Mesenchymal stem cell (in vitro differentiated cells and primary cell): ENCODE data around the gene RFX1.

Experiments
- DNase-seq: peaks from one replicate; pipeline ENCODE4 v3.0.0-alpha.2; 2013
- H2AFZ ChIP-seq: one replicate; pipeline ENCODE4 v1.6.1; 2013; ENCODE audit warnings: low read depth, mild to moderate bottlenecking, control low read depth, inconsistent platforms, low read length, moderate library complexity
- H2AK5ac ChIP-seq: 2 replicates; pipeline ENCODE4 v1.6.1; 2013; ENCODE audit warnings: low read length, moderate library complexity, mild to moderate bottlenecking, inconsistent platforms; ENCODE audit not compliant: severe bottlenecking
- H2BK120ac ChIP-seq: one replicate; pipeline ENCODE4 v1.6.1; 2013; ENCODE audit warnings: low read depth, mild to moderate bottlenecking, inconsistent platforms, low read length, moderate library complexity
- H2BK12ac ChIP-seq, 2 experiments: one replicate each; pipeline ENCODE4 v1.6.1; 2013; ENCODE audit warnings: inconsistent platforms in 2 of 2, low read length in 2 of 2, mild to moderate bottlenecking in 2 of 2, moderate library complexity in 2 of 2, control low read depth in 1 of 2
- H2BK15ac ChIP-seq: one replicate; pipeline ENCODE4 v1.6.1; 2013; ENCODE audit warnings: mild to moderate bottlenecking, low read depth, inconsistent platforms; ENCODE audit not compliant: poor library complexity, severe bottlenecking
- H2BK5ac ChIP-seq: 2 replicates; pipeline ENCODE4 v1.6.1; 2013; ENCODE audit warnings: low read depth, mild to moderate bottlenecking, low read length, control low read depth, inconsistent platforms; ENCODE audit not compliant: poor library complexity, severe bottlenecking
- H3K14ac ChIP-seq, 2 experiments: one replicate each; pipeline ENCODE4 v1.6.1; 2013; ENCODE audit warnings: inconsistent platforms in 2 of 2, low read length in 2 of 2, control low read depth in 1 of 2, mild to moderate bottlenecking in 1 of 2, moderate library complexity in 1 of 2
- H3K18ac ChIP-seq, 2 experiments: one replicate each; pipeline ENCODE4 v1.6.1; 2013; ENCODE audit warnings: inconsistent platforms in 2 of 2, low read length in 2 of 2, control low read depth in 1 of 2, low read depth in 1 of 2, mild to moderate bottlenecking in 1 of 2
- H3K23ac ChIP-seq, 2 experiments: one replicate each; pipeline ENCODE4 v1.6.1; 2013; ENCODE audit warnings: inconsistent platforms in 2 of 2, low read length in 2 of 2, mild to moderate bottlenecking in 2 of 2, moderate library complexity in 2 of 2, control low read depth in 1 of 2
- H3K27ac ChIP-seq: 2 replicates; pipeline ENCODE4 v1.5.1; 2013; ENCODE audit warnings: mild to moderate bottlenecking, moderate library complexity, low read length, control low read depth, inconsistent platforms; ENCODE audit not compliant: poor library complexity, severe bottlenecking
- H3K27me3 ChIP-seq, 2 experiments: 2 replicates each; pipeline versions ENCODE4 v1.6.1 to v1.7.0; 2013; ENCODE audit warnings: low read length in 2 of 2, mild to moderate bottlenecking in 2 of 2, moderate library complexity in 2 of 2, control low read depth in 1 of 2, inconsistent platforms in 1 of 2; ENCODE audit not compliant: control insufficient read depth in 1 of 2, insufficient read depth in 1 of 2
- H3K36me3 ChIP-seq, 2 experiments: 2 replicates each; pipeline versions ENCODE4 v1.6.1 to v1.7.0; 2013; ENCODE audit warnings: low read length in 2 of 2, control low read depth in 1 of 2, inconsistent platforms in 1 of 2, low read depth in 1 of 2, mild to moderate bottlenecking in 1 of 2; ENCODE audit not compliant: insufficient read depth in 2 of 2, control insufficient read depth in 1 of 2
- H3K4ac ChIP-seq, 2 experiments: one replicate each; pipeline ENCODE4 v1.6.1; 2013; ENCODE audit warnings: inconsistent platforms in 2 of 2, low read length in 2 of 2, mild to moderate bottlenecking in 2 of 2, moderate library complexity in 2 of 2, control low read depth in 1 of 2, low read depth in 1 of 2
- H3K4me1 ChIP-seq: 2 replicates; pipeline ENCODE4 v1.6.1; 2013; ENCODE audit warnings: low read depth, low read length, control low read depth; ENCODE audit not compliant: control insufficient read depth, insufficient read depth
- H3K4me2 ChIP-seq: 2 replicates; pipeline ENCODE4 v1.6.1; 2013; ENCODE audit warnings: low read length, mild to moderate bottlenecking, inconsistent platforms; ENCODE audit not compliant: poor library complexity, severe bottlenecking
- H3K4me3 ChIP-seq, 2 experiments: 2 replicates each; pipeline versions ENCODE4 v1.5.1 to v1.7.0; 2013; ENCODE audit warnings: low read length in 2 of 2, mild to moderate bottlenecking in 2 of 2, control low read depth in 1 of 2, low read depth in 1 of 2; ENCODE audit not compliant: insufficient read depth in 1 of 2
- H3K79me1 ChIP-seq: replicated peaks from 2 replicates; pipeline ENCODE4 v1.6.1; 2013; ENCODE audit warnings: mild to moderate bottlenecking, control low read depth, low read length, inconsistent platforms; ENCODE audit not compliant: poor library complexity, severe bottlenecking
- H3K9ac ChIP-seq: 2 replicates; pipeline ENCODE4 v1.7.0; 2013; ENCODE audit warnings: mild to moderate bottlenecking, low read length, moderate library complexity
- H3K9me3 ChIP-seq: 2 replicates; pipeline ENCODE4 v1.7.0; 2013; ENCODE audit warnings: mild to moderate bottlenecking, low read length; ENCODE audit not compliant: control insufficient read depth
- H4K8ac ChIP-seq: one replicate; pipeline ENCODE4 v1.6.1; 2013; ENCODE audit warnings: inconsistent platforms, mild to moderate bottlenecking, low read length, moderate library complexity
- H4K91ac ChIP-seq: one replicate; pipeline ENCODE4 v1.6.1; 2013; ENCODE audit warnings: mild to moderate bottlenecking, low read length, inconsistent platforms
- WGBS: methylation state at CpG from one replicate; pipeline ENCODE4 v1.1.7; 2013; ENCODE audit warnings: mixed read lengths; 5-methylcytosine and 5-hydroxymethylcytosine counted together

The RFX1 gene

GRCh38 chr19:14004619-14005348 is 1.3 kb downstream of the RFX1 start:
- Histone ChIP-seq H3K4me1 (peaks cover 9% of the 10 kb centered on the region), H2BK120ac (no peak overlapping the region), H3K36me3 (peaks cover 0 to 12% of the 10 kb centered on the region in 2 experiments), H2AK5ac (peak overlapping the region; percentile 57), H3K4me2 (no peak overlapping the region), H3K79me1 (peaks cover 9% of the 10 kb centered on the region), H3K14ac (no peak overlapping the region), H4K91ac (no peak overlapping the region), H3K9me3 (no peaks in the 10 kb centered on the region), H2AFZ (no peak overlapping the region), H3K23ac (no peak overlapping the region), H3K27me3 (no peaks in the 10 kb centered on the region), H3K18ac (no peak overlapping the region), H3K27ac (peak overlapping the region; percentile 1), H2BK12ac (peak overlapping the region in 1 of 2 experiments; percentile 75), H3K4ac (no peak overlapping the region), H3K9ac (peak overlapping the region; percentile 92), H3K4me3 (peak overlapping the region in 1 of 2 experiments; percentile 63), H2BK5ac (no peak overlapping the region), H4K8ac (peak overlapping the region; percentile 16), H2BK15ac (no peak overlapping the region)
- no peak for DNase-seq
- 80% methylated on average over 13 of the region's 14 CpGs for whole genome bisulfite sequencing

GRCh38 chr19:14003251-14004055 is 2.7 kb downstream of the RFX1 start:
- 85% methylated on average over 7 of the region's 10 CpGs for WGBS
- Histone ChIP-seq H3K4me3 (no peak overlapping the region), H3K4me1 (peaks cover 9% of the 10 kb centered on the region), H3K9ac (peak overlapping the region; percentile 62), H2AFZ (no peak overlapping the region), H2BK15ac (no peak overlapping the region), H3K9me3 (peaks cover 10% of the 10 kb centered on the region), H3K4me2 (no peak overlapping the region), H3K23ac (no peak overlapping the region), H4K8ac (no peak overlapping the region), H3K27ac (no peak overlapping the region), H4K91ac (no peak overlapping the region), H3K4ac (no peak overlapping the region), H3K14ac (no peak overlapping the region), H2BK12ac (no peak overlapping the region), H2BK5ac (no peak overlapping the region), H3K18ac (no peak overlapping the region), H2BK120ac (no peak overlapping the region), H3K27me3 (no peaks in the 10 kb centered on the region), H2AK5ac (no peak overlapping the region), H3K36me3 (peaks cover 5 to 12% of the 10 kb centered on the region in 2 experiments), H3K79me1 (peaks cover 16% of the 10 kb centered on the region)
- DNase-seq, result no peak

GRCh38 chr19:14002571-14003250 is 3.4 kb downstream of the RFX1 start:
- WGBS, result 75% methylated on average over 10 of the region's 13 CpGs
- Histone ChIP-seq H2BK5ac (no peak overlapping the region), H3K27ac (no peak overlapping the region), H3K27me3 (no peaks in the 10 kb centered on the region), H2AFZ (no peak overlapping the region), H2BK120ac (no peak overlapping the region), H3K4me2 (no peak overlapping the region), H3K4me3 (no peak overlapping the region), H2BK12ac (no peak overlapping the region), H2BK15ac (no peak overlapping the region), H4K8ac (no peak overlapping the region), H4K91ac (no peak overlapping the region), H3K18ac (no peak overlapping the region), H3K36me3 (peaks cover 9 to 18% of the 10 kb centered on the region in 2 experiments), H3K23ac (peak overlapping the region in 1 of 2 experiments; percentile 0), H2AK5ac (no peak overlapping the region), H3K79me1 (peaks cover 23% of the 10 kb centered on the region), H3K4ac (no peak overlapping the region), H3K14ac (no peak overlapping the region), H3K9me3 (peaks cover 10% of the 10 kb centered on the region), H3K4me1 (peaks cover 9% of the 10 kb centered on the region), H3K9ac (peak overlapping the region; percentile 62)
- DNase-seq, result no peak
